ENCODE data around the gene UNC13B. TPM values are rescaled to one million over a fixed set of nuclear protein-coding genes. Genes with fewer than 3 reads are reported as not detected.

The UNC13B gene
- total and polyA plus RNA-seq, 2 experiments from 2014 or later = 8.7 to 52.1 TPM

- H3K4me3 Mint-ChIP-seq = no peak overlapping the region
- H2AFZ ChIP-seq = no peak overlapping the region
Measured at GRCh38 chr9:35397923-35398322, 236.1 kb downstream of the UNC13B start.

More at GRCh38 chr9:35397923-35398322, 236.1 kb downstream of the UNC13B start:
- Histone ChIP-seq H3K4me3 (no peak overlapping the region), H3K27ac (ENCODE audit: low read depth) (no peak overlapping the region), H3K79me2 (replicated peaks; ENCODE audit: insufficient read depth) (no peaks in the 10 kb centered on the region), H4K20me1 (replicated peaks; ENCODE audit: insufficient read depth) (no peaks in the 10 kb centered on the region), H3K9me2 (ENCODE audit: insufficient read depth) (no peaks in the 10 kb centered on the region), H3K4me1 (ENCODE audit: insufficient read depth) (no peaks in the 10 kb centered on the region), H3K27me3 (ENCODE audit: insufficient read depth) (no peaks in the 10 kb centered on the region), H3K4me2 (no peak overlapping the region), H3K36me3 (ENCODE audit: insufficient read depth) (no peaks in the 10 kb centered on the region), H3F3A (replicated peaks; ENCODE audit: low read depth) (no peaks in the 10 kb centered on the region)
- TF ChIP-seq REST (IDR thresholded peaks at IDR 0.05; ENCODE audit: unreplicated experiment) (no peak), CREB1 (CRISPR knock-in tag; IDR thresholded peaks at IDR 0.05; ENCODE audit: low read depth) (no peak), ZNF114 (CRISPR knock-in tag; IDR thresholded peaks at IDR 0.05) (no peak), EZH2phosphoT487 (IDR thresholded peaks at IDR 0.05; ENCODE audit: unreplicated experiment) (no peak), EZH2 (IDR thresholded peaks at IDR 0.05; ENCODE audit: low read depth, unreplicated experiment) (no peak), POLR2AphosphoS5 (IDR thresholded peaks at IDR 0.05; ENCODE audit: low read depth) (no peak), JUNB (IDR thresholded peaks at IDR 0.05; ENCODE audit: unreplicated experiment) (no peak), ETS1 (IDR thresholded peaks at IDR 0.05) (no peak), ZNF331 (CRISPR knock-in tag; IDR thresholded peaks at IDR 0.05; ENCODE audit: low read depth) (no peak), STAT1 (IDR thresholded peaks at IDR 0.05; ENCODE audit: unreplicated experiment) (no peak), NANOG (IDR thresholded peaks at IDR 0.05; ENCODE audit: borderline replicate concordance) (no peak)
- TF ChIP-seq, protein P1, sequence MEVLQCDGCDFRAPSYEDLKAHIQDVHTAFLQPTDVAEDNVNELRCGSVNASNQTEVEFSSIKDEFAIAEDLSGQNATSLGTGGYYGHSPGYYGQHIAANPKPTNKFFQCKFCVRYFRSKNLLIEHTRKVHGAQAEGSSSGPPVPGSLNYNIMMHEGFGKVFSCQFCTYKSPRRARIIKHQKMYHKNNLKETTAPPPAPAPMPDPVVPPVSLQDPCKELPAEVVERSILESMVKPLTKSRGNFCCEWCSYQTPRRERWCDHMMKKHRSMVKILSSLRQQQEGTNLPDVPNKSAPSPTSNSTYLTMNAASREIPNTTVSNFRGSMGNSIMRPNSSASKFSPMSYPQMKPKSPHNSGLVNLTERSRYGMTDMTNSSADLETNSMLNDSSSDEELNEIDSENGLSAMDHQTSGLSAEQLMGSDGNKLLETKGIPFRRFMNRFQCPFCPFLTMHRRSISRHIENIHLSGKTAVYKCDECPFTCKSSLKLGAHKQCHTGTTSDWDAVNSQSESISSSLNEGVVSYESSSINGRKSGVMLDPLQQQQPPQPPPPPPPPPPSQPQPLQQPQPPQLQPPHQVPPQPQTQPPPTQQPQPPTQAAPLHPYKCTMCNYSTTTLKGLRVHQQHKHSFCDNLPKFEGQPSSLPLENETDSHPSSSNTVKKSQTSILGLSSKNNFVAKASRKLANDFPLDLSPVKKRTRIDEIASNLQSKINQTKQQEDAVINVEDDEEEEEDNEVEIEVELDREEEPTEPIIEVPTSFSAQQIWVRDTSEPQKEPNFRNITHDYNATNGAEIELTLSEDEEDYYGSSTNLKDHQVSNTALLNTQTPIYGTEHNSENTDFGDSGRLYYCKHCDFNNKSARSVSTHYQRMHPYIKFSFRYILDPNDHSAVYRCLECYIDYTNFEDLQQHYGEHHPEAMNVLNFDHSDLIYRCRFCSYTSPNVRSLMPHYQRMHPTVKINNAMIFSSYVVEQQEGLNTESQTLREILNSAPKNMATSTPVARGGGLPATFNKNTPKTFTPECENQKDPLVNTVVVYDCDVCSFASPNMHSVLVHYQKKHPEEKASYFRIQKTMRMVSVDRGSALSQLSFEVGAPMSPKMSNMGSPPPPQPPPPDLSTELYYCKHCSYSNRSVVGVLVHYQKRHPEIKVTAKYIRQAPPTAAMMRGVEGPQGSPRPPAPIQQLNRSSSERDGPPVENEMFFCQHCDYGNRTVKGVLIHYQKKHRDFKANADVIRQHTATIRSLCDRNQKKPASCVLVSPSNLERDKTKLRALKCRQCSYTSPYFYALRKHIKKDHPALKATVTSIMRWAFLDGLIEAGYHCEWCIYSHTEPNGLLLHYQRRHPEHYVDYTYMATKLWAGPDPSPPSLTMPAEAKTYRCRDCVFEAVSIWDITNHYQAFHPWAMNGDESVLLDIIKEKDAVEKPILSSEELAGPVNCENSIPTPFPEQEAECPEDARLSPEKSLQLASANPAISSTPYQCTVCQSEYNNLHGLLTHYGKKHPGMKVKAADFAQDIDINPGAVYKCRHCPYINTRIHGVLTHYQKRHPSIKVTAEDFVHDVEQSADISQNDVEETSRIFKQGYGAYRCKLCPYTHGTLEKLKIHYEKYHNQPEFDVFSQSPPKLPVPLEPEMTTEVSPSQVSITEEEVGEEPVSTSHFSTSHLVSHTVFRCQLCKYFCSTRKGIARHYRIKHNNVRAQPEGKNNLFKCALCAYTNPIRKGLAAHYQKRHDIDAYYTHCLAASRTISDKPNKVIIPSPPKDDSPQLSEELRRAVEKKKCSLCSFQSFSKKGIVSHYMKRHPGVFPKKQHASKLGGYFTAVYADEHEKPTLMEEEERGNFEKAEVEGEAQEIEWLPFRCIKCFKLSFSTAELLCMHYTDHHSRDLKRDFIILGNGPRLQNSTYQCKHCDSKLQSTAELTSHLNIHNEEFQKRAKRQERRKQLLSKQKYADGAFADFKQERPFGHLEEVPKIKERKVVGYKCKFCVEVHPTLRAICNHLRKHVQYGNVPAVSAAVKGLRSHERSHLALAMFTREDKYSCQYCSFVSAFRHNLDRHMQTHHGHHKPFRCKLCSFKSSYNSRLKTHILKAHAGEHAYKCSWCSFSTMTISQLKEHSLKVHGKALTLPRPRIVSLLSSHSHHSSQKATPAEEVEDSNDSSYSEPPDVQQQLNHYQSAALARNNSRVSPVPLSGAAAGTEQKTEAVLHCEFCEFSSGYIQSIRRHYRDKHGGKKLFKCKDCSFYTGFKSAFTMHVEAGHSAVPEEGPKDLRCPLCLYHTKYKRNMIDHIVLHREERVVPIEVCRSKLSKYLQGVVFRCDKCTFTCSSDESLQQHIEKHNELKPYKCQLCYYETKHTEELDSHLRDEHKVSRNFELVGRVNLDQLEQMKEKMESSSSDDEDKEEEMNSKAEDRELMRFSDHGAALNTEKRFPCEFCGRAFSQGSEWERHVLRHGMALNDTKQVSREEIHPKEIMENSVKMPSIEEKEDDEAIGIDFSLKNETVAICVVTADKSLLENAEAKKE (CRISPR knock-in tag; IDR thresholded peaks at IDR 0.05) = no peak
- TF ChIP-seq, protein P2, sequence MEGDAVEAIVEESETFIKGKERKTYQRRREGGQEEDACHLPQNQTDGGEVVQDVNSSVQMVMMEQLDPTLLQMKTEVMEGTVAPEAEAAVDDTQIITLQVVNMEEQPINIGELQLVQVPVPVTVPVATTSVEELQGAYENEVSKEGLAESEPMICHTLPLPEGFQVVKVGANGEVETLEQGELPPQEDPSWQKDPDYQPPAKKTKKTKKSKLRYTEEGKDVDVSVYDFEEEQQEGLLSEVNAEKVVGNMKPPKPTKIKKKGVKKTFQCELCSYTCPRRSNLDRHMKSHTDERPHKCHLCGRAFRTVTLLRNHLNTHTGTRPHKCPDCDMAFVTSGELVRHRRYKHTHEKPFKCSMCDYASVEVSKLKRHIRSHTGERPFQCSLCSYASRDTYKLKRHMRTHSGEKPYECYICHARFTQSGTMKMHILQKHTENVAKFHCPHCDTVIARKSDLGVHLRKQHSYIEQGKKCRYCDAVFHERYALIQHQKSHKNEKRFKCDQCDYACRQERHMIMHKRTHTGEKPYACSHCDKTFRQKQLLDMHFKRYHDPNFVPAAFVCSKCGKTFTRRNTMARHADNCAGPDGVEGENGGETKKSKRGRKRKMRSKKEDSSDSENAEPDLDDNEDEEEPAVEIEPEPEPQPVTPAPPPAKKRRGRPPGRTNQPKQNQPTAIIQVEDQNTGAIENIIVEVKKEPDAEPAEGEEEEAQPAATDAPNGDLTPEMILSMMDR (conservative IDR thresholded peaks at IDR 0.05; ENCODE audit: low read depth in 2 of 2) = no peak
- no peaks in the 10 kb centered on the region for H3K9me3 Mint-ChIP-seq
- ATAC-seq = no peak
- DNase-seq (ENCODE audit: low spot score) = no peak
- H3K4me1 Mint-ChIP-seq = no peaks in the 10 kb centered on the region
- peaks cover 2% of the 10 kb centered on the region for H3K27me3 Mint-ChIP-seq (ENCODE audit: insufficient read depth, low read depth, poor library complexity)
- peaks cover 7% of the 10 kb centered on the region; the same call in 1 of the 3 replicates for H3K36me3 Mint-ChIP-seq (ENCODE audit: low read depth)
- no peak overlapping the region for H3K27ac Mint-ChIP-seq
